IPS-11a (cell line): ENCODE data around the gene TNKS1BP1.
"Not testable (repeated sequence)": the region's sequence is repeated elsewhere in the genome, so short reads cannot be mapped to it uniquely, and the experiment has no call there.

Experiments used
- H3K4me3 ChIP-seq: one replicate; pipeline ENCODE4 v1.5.1; 2013; ENCODE audit warnings: low read depth, low read length, control low read depth

The TNKS1BP1 gene

DNA sequence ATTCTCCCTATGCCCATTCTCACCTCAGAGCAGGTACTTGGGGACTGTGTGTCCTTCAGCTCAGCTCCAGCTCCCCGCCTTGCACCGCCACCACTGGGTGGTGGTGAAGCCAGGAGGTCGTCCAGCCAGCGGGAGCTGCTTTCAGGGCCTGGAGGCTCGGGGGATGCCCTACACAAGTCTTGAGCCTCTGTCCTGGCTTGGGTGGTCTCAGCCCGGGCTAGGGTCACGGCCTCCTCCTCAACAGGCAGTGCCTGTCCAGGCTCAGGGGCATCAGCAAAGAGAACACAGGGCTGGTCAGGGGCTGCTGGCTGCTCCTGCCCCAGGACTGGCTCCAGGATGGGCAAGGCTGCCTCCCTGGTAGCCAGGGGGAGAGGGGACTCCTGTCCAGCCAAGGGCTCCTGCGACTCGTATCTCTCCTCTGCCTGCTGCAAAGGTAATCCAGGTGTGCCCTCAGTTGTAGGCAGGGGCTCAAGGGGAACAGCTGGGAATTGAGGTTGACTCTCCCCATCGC is 12.2 kb downstream of the TNKS1BP1 start:
- no peak overlapping the region for H3K4me3 ChIP-seq

DNA sequence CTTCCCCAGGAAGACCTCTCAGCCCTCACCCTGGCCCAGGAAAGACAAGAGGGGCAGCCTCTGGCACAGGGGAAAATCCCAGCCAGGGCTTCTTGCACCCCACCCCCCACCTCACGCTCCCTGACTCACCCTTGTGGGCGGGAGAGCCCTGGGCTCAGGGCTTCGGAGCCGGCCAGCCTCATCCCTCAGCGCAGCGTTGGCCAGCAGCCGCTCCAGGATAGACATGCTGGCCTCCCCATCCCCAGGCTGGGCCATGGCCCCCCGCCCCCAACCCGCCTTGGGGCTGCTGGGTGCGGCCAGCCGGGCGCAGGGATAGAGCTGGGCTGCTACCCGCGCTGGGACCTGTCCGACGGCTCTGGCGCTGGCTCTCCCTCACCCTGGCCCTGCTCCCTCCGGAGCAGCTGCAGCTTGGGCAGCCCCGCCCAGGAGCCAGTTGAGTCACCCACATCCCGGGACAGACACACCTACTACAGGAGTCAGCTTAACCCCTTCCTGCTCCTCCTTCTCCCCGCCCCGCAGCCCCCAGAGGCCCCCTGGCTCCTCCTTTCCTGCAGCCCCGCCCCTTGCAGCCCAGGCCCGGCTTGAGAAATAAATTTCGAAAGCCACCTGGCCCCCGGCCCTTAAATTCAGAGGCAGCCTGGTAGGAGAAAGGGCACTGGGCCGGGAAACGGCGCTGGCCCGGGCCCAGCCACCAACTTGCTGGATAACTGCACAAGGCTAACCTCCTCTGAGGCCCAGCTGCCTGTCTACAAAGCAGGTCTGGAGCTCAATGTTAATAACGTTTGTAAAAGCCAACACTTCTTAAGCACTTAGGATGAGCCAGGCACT is 13.4 kb downstream of the TNKS1BP1 start:
- H3K4me3 ChIP-seq: peak overlapping the region; percentile 20

DNA sequence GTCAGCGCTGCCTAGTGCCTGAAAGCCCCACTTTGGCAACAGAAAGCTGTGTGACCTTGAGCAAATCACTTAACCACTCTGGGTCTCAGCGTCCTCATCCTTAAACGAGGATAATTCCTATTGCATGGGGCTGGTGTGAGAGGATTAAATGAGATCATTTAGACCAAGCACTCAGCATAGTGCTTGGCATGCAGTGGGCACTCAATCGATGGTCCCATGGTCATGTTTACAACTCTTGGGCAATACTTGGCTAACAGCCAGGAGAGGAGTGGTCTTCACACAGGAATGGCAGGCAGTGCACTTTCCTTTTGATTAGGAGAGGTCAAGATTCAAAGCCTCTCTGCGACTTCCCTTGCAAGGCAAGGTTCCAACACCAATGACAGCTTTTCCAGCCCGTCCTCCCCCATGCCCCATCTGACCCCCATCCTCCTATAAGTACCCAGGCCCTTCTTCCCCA is 14.1 kb downstream of the TNKS1BP1 start:
- peak overlapping the region; percentile 20 for H3K4me3 ChIP-seq

DNA sequence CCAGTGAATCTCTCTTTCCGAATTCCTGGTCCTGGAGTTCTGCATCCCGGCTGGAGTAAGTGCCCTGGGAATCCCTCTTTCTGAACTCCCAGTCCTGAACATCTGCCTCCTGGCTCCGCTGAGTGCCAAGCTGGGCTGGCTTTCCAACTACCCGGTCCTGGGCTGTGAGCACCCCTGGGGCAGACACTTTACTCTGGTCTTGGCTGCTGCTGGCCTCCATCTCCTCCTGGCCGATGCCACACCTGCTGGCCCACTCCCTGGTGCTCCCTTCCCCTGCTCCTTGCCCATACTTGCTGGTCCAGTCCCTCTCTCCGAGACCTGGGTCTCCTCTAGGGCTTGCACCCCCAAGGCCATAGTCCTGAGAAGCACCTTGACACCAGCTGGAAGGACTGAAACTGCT is 14.7 kb downstream of the TNKS1BP1 start:
- H3K4me3 ChIP-seq: no peak overlapping the region

DNA sequence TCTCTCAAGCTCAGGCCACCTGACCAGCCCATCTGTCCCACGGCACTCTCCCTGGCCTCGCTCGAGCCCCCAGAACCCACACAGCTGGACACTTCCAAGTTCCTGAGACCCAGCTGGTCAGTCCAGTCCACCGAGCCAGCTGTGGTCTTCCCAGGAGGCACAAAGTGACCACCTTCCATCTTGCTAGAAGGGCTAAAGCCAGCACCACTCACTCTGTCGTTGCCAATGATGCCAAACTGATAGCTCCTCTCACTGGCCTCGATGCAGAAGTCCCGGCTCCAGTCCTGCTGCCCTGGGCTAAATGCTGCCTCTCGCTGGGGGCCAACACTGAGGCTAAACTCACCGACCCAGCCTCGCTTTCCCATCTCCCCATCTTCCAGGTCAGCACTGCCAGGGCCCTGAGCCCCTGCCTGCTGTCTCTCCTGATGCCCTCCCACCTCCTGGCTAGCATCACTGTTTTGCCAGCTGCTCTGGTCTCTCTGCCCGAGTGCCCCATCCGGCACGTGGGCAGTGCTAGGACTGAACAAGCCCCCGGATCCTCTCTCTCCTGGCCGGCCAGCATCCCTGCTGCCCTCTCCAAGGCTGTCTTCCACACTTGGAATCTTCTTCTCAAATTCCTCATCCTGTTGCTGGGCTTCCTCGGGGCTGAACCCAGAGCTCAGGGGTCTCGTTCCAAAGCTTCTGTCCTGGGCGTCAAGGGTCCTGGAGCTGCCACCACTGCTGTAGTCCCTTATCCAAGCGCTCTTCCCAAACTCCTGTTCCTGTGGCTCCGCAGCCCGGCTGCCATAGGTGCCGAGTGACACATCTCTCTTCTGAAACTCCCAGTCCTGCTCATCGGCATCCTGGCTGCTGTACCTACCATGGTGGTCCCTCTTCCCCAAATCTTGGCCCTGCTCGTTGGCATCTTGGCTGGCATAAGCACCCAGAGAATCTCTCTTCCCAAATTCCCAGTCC is 15.4 kb downstream of the TNKS1BP1 start:
- H3K4me3 ChIP-seq: no peak overlapping the region

DNA sequence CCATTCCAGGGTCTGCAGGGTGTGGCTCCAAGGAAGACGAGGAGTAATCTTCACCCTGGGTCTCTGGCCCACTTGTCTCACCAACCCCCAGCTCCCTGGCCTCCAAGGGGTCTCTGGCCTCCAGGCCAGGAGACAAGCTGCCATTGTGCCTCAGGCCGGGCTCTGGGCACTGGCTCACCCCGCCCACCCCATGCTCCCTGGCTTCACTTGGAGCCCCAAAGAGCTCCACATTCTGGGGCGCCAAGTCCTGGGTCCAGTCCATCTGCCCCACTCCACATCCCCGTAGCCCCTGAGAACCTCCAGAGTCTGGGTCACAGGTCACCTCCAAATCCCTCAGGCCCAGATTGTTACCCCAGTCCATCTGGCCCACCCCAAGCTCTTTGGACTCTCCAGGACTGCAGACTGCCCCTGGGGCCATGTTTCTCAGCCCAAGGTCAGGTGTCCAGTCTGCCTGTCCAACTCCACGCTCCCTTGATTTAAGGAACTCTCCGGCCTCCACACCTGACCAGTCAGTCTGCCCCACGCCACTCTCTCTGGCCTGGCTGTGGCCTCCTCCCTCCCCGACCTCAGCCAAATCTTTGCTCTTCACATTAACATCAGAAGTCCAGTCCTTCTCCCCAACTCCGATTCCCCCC is 16.2 kb downstream of the TNKS1BP1 start:
- H3K4me3 ChIP-seq: no peak overlapping the region

DNA sequence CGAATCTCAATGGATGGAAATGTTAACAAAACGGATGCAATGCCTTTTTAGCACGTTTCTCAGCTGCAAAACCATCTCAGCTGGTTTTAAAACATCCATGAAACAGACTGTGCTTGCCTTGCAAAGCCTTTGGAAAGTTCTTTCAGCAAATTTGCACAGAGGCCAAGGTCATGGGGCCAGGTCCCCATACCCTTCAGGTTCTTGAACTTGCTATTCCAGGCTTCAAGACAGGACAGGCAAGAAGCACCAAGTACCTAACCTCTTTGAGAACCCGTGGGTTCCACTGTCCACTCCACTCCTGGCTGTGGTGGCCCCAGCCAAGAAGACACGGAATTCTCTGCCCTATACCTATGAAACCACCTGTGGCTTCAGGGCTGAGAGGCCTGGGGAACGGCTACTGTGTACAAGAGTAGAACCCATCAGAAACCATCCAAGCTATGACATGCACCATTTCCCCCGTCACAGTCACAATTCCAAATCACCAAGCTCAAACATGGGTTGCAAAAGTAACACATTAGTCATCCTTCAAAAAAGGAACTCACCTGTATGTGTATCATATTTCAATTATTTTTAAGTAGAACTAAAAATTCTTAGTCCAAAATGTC is 17.0 kb downstream of the TNKS1BP1 start:
- no peak overlapping the region for H3K4me3 ChIP-seq

DNA sequence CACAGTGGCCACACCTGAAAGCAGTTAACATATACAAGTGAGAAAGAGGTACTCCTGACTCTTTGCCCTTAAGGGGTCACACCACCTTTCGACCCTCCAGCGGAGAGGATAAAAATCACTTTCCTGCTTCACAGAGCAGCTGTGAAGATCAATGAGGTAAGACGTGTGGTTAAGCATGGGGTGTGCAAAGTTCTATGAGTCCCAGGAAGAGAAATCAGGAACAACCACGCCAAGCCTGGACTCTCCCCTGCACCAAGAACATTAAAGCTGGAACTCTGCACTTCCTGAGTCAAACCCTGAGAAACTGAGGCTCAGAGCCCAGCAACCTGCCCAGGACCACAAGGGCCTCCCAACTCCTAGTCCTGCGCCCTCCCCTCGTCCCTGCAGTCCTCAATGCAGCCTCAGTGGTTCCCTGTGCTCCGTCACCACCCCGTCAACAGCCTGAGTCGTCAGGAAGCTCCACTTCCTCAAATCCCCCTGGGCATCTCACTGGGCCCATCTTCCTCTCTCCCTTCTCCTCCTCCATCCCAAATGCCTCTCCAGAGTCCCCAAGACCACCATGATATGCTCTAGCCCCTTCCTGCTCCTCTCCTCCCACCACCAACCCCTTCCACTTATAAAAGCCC is 17.7 kb downstream of the TNKS1BP1 start:
- no peak overlapping the region for H3K4me3 ChIP-seq

DNA sequence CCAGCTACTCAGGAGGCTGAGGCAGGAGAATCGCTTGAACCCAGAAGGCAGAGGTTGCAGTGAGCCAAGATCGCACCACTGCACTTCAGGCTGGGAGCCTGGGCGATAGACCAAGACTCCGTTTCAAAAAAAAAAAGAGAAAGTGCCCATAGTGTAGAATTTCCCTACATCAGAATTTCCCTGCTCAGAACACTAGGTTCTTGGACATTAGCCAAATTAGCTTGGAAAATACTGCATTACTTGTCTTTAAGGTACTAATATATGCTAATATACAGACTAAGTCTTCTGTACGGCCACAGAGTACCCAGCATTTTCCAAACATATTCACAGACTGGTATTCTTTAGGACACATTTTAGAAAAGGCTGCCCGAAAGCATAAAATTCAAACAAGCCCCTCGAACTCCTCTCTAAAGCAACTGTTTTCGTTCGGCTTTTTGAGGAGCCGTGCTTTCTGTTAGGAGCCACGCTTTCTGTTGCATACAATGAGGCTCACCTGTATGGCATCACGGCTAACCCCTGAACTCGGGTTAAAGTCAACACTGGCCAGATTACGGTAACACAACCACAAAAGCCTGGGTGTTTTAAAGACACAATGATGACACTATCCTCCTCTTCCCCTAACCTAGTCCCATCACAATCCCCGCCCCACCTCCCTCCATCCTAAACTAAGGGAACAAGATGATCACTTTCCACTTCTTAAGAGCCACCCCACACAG is 18.4 kb downstream of the TNKS1BP1 start:
- no peak overlapping the region for H3K4me3 ChIP-seq

DNA sequence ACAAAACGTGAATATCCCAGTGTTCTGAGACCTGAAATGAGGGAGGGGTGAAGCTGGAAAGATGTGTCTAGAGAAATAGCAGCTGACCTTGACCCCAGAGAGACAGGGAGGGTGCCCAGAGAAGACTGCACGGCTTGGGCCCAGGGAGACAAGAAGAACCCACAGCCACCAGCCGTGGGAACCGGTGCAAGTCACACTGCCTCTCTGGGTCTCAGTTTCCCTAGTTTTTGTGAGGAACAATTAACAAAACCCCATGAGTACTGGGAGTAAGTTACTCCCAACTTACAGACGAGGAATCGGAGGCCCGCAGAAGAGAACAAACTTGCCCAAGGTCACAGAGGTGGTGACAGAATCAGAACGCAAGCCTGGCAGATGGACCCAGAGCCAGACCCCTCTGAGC is 19.2 kb downstream of the TNKS1BP1 start:
- H3K4me3 ChIP-seq: no peak overlapping the region

DNA sequence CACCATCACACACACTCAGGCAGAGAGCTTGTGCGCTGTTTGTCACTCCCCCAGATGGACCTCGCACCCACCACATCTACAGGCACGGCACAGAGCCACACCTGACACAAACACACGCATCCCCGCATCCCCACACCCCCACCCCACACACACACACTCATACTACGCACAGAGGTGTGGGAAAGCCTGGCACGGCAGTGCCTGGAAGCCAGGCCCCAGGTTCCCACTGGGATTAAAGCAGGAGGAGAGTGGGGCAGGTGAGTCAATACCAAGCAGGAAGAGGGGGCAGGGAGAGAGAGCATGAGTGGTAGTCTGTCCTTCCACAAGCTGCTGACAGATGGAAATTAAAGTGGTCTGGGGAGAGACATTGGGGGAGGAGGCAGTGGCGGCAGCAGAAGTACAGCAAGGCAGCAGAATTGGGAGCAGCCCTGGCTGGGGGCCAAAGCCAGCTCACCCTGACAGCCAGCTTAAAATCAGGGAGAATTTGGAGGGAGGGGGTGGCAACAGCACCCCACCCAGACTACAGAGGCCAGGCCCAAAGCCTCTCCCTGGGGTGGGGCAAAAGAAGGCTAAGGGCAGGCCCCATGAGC is 20.7 kb downstream of the TNKS1BP1 start:
- no peak overlapping the region for H3K4me3 ChIP-seq

DNA sequence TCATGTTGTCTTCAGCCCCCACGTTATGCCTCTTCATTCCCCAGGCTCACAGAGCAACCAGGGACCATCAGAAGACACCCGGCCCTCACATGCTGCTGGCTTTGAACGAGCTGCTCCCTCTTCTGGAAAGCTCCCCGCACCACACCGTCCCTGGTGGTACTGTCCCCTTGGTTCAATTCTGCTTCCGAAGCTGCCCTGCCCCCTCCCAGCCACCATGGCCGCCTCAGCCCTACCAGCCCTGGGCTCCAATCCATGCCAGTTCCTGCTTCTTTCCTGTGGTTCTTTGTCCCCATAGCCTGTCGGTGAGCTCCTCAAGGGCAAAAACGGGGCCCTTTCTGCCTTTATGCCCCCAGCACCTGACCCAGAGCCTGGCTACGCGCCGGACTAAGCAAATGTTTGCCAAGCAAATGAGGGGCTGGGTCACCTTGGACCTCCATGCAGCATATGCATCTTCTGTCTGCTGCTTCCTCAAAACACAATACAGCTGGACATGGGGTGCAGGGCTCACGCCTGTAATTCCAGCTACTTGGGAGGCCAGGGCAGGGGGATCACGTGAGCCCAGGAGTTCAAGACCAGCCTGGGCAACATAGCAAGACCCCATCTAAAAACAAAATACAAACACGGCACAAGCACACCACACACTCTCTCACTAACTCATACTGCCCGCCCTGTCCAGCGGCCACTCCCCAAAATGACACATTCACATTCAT is 21.3 kb downstream of the TNKS1BP1 start:
- H3K4me3 ChIP-seq: no peak overlapping the region

DNA sequence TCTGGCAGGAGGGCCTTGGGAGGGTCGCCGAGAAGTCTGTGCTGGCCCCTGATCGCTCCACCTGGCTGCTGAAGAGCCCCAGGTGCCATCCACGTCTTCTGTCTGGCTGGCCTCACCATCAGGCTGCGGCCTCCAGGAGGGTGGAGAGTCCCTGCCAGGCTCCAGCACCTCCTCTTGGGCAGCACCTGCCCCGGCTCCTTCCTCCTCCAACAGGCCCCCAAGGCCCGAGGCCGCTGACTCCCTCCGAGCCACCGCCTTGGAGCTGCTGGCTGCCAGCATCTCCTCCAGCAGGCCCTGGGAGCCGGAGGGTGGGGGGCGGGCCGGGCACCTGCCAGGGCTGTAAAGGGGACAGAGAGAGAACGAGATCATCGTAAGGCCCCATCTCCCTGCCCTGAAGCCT is 22.3 kb downstream of the TNKS1BP1 start:
- no peak overlapping the region for H3K4me3 ChIP-seq

DNA sequence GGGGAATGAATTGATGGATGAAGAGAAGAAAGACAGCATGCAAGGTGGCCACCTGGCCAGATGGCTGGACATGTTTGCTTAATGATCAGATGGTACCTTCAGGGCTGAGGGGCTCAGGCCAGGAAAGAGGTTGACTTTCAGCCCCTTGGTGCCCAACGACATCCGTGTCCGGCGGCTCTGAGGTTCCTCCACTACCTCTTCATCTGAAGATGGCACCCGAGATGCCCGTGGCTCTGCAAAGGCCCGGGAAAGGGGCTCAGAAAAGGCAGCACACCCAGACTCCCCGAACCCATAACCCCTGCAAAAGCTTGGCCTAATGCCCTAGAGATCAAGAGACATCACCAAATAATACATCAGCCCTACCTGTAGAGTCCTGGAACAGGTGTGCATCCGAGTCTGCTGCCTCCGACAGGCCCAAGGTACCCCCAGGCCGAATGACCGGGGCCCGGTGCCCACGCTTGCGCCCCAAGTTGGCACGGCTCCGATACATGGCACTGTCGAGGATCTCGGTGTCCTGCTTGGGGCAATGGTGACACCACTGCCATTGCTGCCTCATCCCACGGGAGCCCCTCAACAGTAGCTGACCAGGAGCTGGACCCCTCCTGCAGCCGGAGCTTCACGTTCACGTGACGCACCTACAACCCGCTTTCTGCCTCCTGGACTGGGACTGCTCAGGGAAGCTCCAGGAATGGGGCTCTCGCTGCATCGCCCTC is 22.9 kb downstream of the TNKS1BP1 start:
- H3K4me3 ChIP-seq: no peak overlapping the region

DNA sequence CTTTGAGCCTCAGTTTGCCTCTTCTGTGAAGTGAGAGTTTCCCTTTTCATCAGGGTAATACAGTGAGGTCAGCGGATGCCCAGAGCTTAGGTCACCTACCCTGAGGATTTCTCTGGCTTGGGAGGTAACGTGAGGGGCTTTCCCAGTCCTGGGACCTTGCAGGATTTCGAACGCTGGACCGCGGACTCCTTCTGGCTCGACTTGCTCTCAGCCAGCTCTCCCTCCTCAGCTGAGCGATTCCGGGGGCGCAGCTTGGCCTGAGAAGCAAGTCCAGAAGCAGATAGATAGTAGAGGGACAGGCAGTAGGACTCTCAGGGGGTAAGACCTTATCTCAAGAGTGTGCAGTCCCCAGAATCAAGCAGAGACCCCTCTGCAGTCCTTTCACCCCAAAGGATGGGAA is 24.0 kb downstream of the TNKS1BP1 start:
- H3K4me3 ChIP-seq: no peak overlapping the region

DNA sequence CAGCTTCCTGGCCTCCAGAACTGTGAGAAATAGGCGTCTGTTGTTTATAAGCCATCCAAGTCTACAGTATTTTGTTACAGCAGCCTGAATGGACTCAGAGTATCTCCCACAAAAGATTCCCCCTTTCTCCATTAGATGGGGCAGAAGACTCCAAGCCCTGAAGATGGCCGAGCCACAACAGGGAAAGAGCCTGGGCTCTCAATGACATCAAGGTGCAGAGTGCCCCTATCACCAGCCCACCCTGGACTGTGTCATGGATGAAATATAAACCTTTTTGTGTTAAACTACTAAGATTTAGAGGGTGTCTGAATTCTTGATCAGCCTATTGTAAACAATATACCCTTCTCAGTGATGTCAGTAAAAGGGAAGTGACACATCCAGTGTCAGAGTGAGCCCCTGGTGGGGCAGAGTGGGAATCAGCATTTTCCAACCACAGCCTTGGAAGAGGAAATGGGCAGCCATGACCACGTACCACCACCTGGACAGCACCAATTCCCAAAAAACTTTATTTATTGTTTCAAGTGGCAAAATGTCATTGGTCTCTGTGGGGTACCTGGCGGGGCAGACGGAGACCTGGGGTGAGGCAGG is 25.5 kb downstream of the TNKS1BP1 start:
- H3K4me3 ChIP-seq: no peak overlapping the region

DNA sequence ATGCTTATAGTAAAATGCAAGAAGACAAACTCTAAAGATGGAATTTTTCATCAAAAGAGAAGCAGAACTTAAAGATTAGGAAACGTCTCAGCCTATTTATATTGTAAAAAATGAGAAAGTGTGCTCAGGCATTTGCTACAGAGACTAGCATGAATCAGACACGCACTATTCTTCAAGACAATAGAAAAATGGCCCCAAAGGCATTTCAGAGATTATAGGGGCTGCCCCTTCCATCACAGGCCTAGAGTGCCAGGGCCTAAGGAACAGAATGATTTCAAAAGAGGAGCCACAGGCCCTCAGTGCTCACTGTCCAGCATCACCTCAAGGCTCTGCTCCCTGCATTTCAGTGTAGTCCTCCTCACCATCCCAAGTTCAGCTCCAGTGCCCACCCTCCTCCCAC is 27.5 kb downstream of the TNKS1BP1 start:
- no peak overlapping the region for H3K4me3 ChIP-seq

DNA sequence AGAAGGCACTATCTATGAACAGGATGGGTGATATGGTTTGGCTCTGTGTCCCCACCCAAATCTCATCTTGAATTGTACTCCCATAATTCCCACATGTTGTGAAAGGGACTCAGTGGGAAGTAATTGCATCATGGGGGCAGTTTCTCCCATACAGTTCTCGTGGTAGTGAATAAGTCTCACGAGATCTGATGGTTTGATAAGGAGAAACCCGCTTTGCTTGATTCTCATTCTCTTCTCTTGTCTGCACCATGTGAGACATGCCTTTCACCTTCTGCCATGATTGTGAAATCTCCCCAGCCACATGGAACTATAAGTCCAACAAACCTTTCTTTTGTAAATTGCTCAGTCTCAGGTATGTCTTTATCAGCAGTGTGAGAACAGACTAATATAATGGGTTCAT is 28.5 kb downstream of the TNKS1BP1 start:
- H3K4me3 ChIP-seq: not testable (repeated sequence)
